Neural cell (in vitro differentiated cells): ENCODE measurements around the gene AHRR.

Experiments used
- CTCF ChIP-seq: fragments of 450-650 bp; IDR thresholded peaks from 2 replicates; pipeline ENCODE4 v1.5.1; 2014; ENCODE audit warnings: antibody characterized with exemption, mild to moderate bottlenecking, moderate library complexity; ENCODE audit not compliant: poor library complexity, severe bottlenecking
- EZH2 ChIP-seq: fragments of 200-600, 300-800 bp; shearing (Covaris generic), sonication (generic); IDR thresholded peaks from 2 replicates; pipeline ENCODE4 v1.6.1; 2014; ENCODE audit warnings: antibody characterized with exemption, low read length, borderline replicate concordance, mild to moderate bottlenecking; ENCODE audit not compliant: insufficient read depth, poor library complexity, severe bottlenecking

DNA sequence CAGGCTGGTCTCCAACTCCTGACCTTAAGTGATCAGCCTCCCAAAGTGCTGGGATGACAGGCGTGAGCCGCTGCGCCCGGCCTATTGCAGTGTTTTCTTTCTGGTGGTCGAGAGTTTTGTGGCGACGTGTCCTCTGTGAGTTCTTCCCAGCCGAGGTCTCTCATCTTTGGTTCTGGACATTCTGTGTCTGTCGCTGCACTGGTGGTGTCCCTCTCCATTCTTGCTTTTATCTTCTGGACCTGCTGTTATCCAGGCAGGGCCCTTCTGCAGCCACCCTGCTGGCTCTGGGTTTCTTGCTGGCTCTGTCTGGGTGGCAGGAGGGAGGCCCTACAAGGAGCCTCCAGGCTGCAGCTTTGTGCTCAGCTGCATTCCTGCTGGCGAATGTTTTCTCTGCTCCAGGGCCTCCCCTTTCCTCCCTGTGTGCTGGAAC is 72.3 kb downstream of the AHRR start:
- TF ChIP-seq EZH2 (no peak), CTCF (no peak)
